ENCODE results near the gene TWIST2.

The TWIST2 gene

GRCh38 chr2:238907717-238908173, 59.9 kb downstream of the TWIST2 start:
- no peak overlapping the region for H3K9ac ChIP-seq (ENCODE audit: low read depth, low read length, poor library complexity)
- no peak overlapping the region for H2AK5ac ChIP-seq (ENCODE audit: low read depth, low read length)
- peak overlapping the region; percentile 35 for H2BK15ac ChIP-seq (ENCODE audit: low read length)
- H3K9me3 ChIP-seq (replicated peaks in 1 of 2; ENCODE audit: control insufficient read depth in 2 of 2, insufficient read depth in 1 of 2, low read depth in 1 of 2, low read length in 2 of 2), result peaks cover 0 to 13% of the 10 kb centered on the region in 2 donors
- peaks cover 0 to 24% of the 10 kb centered on the region in 2 donors for H3K4me1 ChIP-seq (ENCODE audit: control insufficient read depth in 2 of 2, insufficient read depth in 1 of 2, low read depth in 1 of 2, low read length in 2 of 2)
- H4K91ac ChIP-seq (ENCODE audit: low read depth, low read length, poor library complexity), result peak overlapping the region; percentile 57
- H3K4ac ChIP-seq (ENCODE audit: low read length), result no peak overlapping the region
- H3K4me3 ChIP-seq (ENCODE audit: low read length in 2 of 2), result no peak overlapping the region
- no peak for DNase-seq (ENCODE audit: low spot score)
- no peak overlapping the region for H2BK12ac ChIP-seq (ENCODE audit: low read length)
- no peaks in the 10 kb centered on the region for H3K36me3 ChIP-seq (replicated peaks in 1 of 2; ENCODE audit: control insufficient read depth in 2 of 2, insufficient read depth in 2 of 2, low read length in 2 of 2)
- H3K27ac ChIP-seq (replicated peaks; ENCODE audit: low read length), result no peak overlapping the region
- H2BK5ac ChIP-seq (ENCODE audit: low read length), result no peak overlapping the region
- H3K27me3 ChIP-seq (ENCODE audit: control insufficient read depth in 3 of 3, insufficient read depth in 3 of 3, low read depth in 1 of 3, low read length in 3 of 3), result peaks cover 0 to 6% (median 0%) of the 10 kb centered on the region in 3 experiments
- H3K79me1 ChIP-seq (ENCODE audit: low read depth, low read length), result peaks cover 10% of the 10 kb centered on the region
- no peak overlapping the region for H3K23ac ChIP-seq (ENCODE audit: low read depth, low read length, poor library complexity)
- H3K14ac ChIP-seq (ENCODE audit: low read length), result no peak overlapping the region
- no peak overlapping the region for H2BK120ac ChIP-seq (ENCODE audit: low read depth, low read length)
- H4K8ac ChIP-seq (ENCODE audit: low read depth, low read length), result no peak overlapping the region
- no peak overlapping the region for H3K18ac ChIP-seq (ENCODE audit: low read length)
- H2AFZ ChIP-seq (ENCODE audit: low read length), result no peak overlapping the region
- WGBS, 2 donors (ENCODE audit: extremely low coverage in 2 of 2, insufficient read length in 2 of 2, insufficient replicate concordance in 1 of 2), result 100% methylated on average over 1 to 5 of the region's 5 CpGs
- no peak overlapping the region for H3K4me2 ChIP-seq (ENCODE audit: insufficient read depth, low read length, poor library complexity, severe bottlenecking)

GRCh38 chr2:238908960-238909951, 61.4 kb downstream of the TWIST2 start:
- H3K4ac ChIP-seq (ENCODE audit: low read length), result peak overlapping the region; percentile 86
- 96 to 100% methylated on average over 2 to 4 of the region's 43 CpGs for WGBS, 2 donors (ENCODE audit: extremely low coverage in 2 of 2, insufficient read length in 2 of 2, insufficient replicate concordance in 1 of 2)
- no peak for DNase-seq (ENCODE audit: low spot score)
- peak overlapping the region; percentile 2 for H3K23ac ChIP-seq (ENCODE audit: low read depth, low read length, poor library complexity)
- H2AFZ ChIP-seq (ENCODE audit: low read length), result peak overlapping the region; percentile 68
- peaks cover 0 to 4% (median 0%) of the 10 kb centered on the region in 3 experiments for H3K27me3 ChIP-seq (ENCODE audit: control insufficient read depth in 3 of 3, insufficient read depth in 3 of 3, low read depth in 1 of 3, low read length in 3 of 3)
- peak overlapping the region; percentile 99 for H4K8ac ChIP-seq (ENCODE audit: low read depth, low read length)
- H3K4me3 ChIP-seq (ENCODE audit: low read length in 2 of 2), result peak overlapping the region in 1 of 2 donors; percentile 51
- peak overlapping the region; percentile 12 for H4K91ac ChIP-seq (ENCODE audit: low read depth, low read length, poor library complexity)
- peaks cover 10% of the 10 kb centered on the region for H3K79me1 ChIP-seq (ENCODE audit: low read depth, low read length)
- H3K9ac ChIP-seq (ENCODE audit: low read depth, low read length, poor library complexity), result no peak overlapping the region
- H3K36me3 ChIP-seq (replicated peaks in 1 of 2; ENCODE audit: control insufficient read depth in 2 of 2, insufficient read depth in 2 of 2, low read length in 2 of 2), result no peaks in the 10 kb centered on the region
- H2BK120ac ChIP-seq (ENCODE audit: low read depth, low read length), result peak overlapping the region; percentile 98
- peak overlapping the region; percentile 44 for H2BK5ac ChIP-seq (ENCODE audit: low read length)
- peaks cover 0 to 25% of the 10 kb centered on the region in 2 donors for H3K4me1 ChIP-seq (ENCODE audit: control insufficient read depth in 2 of 2, insufficient read depth in 1 of 2, low read depth in 1 of 2, low read length in 2 of 2)
- H3K27ac ChIP-seq (replicated peaks; ENCODE audit: low read length), result peak overlapping the region; percentile 44
- H3K18ac ChIP-seq (ENCODE audit: low read length), result peak overlapping the region; percentile 95
- peaks cover 0 to 11% of the 10 kb centered on the region in 2 donors for H3K9me3 ChIP-seq (replicated peaks in 1 of 2; ENCODE audit: control insufficient read depth in 2 of 2, insufficient read depth in 1 of 2, low read depth in 1 of 2, low read length in 2 of 2)
- peak overlapping the region; percentile 97 for H2BK12ac ChIP-seq (ENCODE audit: low read length)
- H3K14ac ChIP-seq (ENCODE audit: low read length), result no peak overlapping the region
- no peak overlapping the region for H3K4me2 ChIP-seq (ENCODE audit: insufficient read depth, low read length, poor library complexity, severe bottlenecking)
- H2BK15ac ChIP-seq (ENCODE audit: low read length), result peak overlapping the region; percentile 96
- H2AK5ac ChIP-seq (ENCODE audit: low read depth, low read length), result peak overlapping the region; percentile 91

GRCh38 chr2:238910751-238911351, 63.0 kb downstream of the TWIST2 start:
- no peak overlapping the region for H4K8ac ChIP-seq (ENCODE audit: low read depth, low read length)
- peak overlapping the region; percentile 56 for H2BK5ac ChIP-seq (ENCODE audit: low read length)
- H3K14ac ChIP-seq (ENCODE audit: low read length), result no peak overlapping the region
- peaks cover 0 to 20% of the 10 kb centered on the region in 2 donors for H3K4me1 ChIP-seq (ENCODE audit: control insufficient read depth in 2 of 2, insufficient read depth in 1 of 2, low read depth in 1 of 2, low read length in 2 of 2)
- peaks cover 10% of the 10 kb centered on the region for H3K79me1 ChIP-seq (ENCODE audit: low read depth, low read length)
- H2BK12ac ChIP-seq (ENCODE audit: low read length), result no peak overlapping the region
- H3K4me3 ChIP-seq (ENCODE audit: low read length in 2 of 2), result no peak overlapping the region
- H3K4ac ChIP-seq (ENCODE audit: low read length), result peak overlapping the region; percentile 45
- no peak overlapping the region for H4K91ac ChIP-seq (ENCODE audit: low read depth, low read length, poor library complexity)
- H3K9me3 ChIP-seq (replicated peaks in 1 of 2; ENCODE audit: control insufficient read depth in 2 of 2, insufficient read depth in 1 of 2, low read depth in 1 of 2, low read length in 2 of 2), result peaks cover 0 to 11% of the 10 kb centered on the region in 2 donors
- H3K23ac ChIP-seq (ENCODE audit: low read depth, low read length, poor library complexity), result no peak overlapping the region
- peak overlapping the region; percentile 19 for H2BK15ac ChIP-seq (ENCODE audit: low read length)
- no peak overlapping the region for H3K4me2 ChIP-seq (ENCODE audit: insufficient read depth, low read length, poor library complexity, severe bottlenecking)
- H3K18ac ChIP-seq (ENCODE audit: low read length), result peak overlapping the region; percentile 78
- no CpG with 5 or more reads among the region's 10 CpGs for WGBS, 2 donors (ENCODE audit: extremely low coverage in 2 of 2, insufficient read length in 2 of 2, insufficient replicate concordance in 1 of 2)
- H3K27ac ChIP-seq (replicated peaks; ENCODE audit: low read length), result no peak overlapping the region
- DNase-seq (ENCODE audit: low spot score), result no peak
- no peaks in the 10 kb centered on the region for H3K36me3 ChIP-seq (replicated peaks in 1 of 2; ENCODE audit: control insufficient read depth in 2 of 2, insufficient read depth in 2 of 2, low read length in 2 of 2)
- H2AK5ac ChIP-seq (ENCODE audit: low read depth, low read length), result peak overlapping the region; percentile 12
- peaks cover 0 to 4% (median 0%) of the 10 kb centered on the region in 3 experiments for H3K27me3 ChIP-seq (ENCODE audit: control insufficient read depth in 3 of 3, insufficient read depth in 3 of 3, low read depth in 1 of 3, low read length in 3 of 3)
- no peak overlapping the region for H3K9ac ChIP-seq (ENCODE audit: low read depth, low read length, poor library complexity)
- H2AFZ ChIP-seq (ENCODE audit: low read length), result no peak overlapping the region
- peak overlapping the region; percentile 89 for H2BK120ac ChIP-seq (ENCODE audit: low read depth, low read length)

Measured in neuronal stem cell (in vitro differentiated cells).